Prostate gland (tissue), 2 donors: ENCODE data around the gene BEX4.
"Not testable (repeated sequence)": the region's sequence is repeated elsewhere in the genome, so short reads cannot be mapped to it uniquely, and the experiment has no call there.

Source experiments
- POLR2A ChIP-seq: fragments of 450-650 bp; IDR thresholded peaks from one replicate; pipeline ENCODE4 v1.6.1; 2016; ENCODE audit warnings: antibody characterized with exemption, mild to moderate bottlenecking
- POLR2AphosphoS5 ChIP-seq: sonication (generic); formaldehyde crosslinking; IDR thresholded peaks from one replicate; pipeline ENCODE4 v1.6.1; 2017; ENCODE audit warnings: antibody characterized with exemption
- TF ChIP-seq, protein P1 (sequence below), 4 experiments: fragments of 200-600 bp in 2 of 4; fragments of 450-650 bp in 2 of 4; sonication (generic) in 2 of 4; IDR thresholded peaks; 1 replicate in 3 of 4; 2 replicates in 1 of 4; pipeline ENCODE4 v1.5.1; 2016 to 2019; ENCODE audit warnings: antibody characterized with exemption in 4 of 4, mild to moderate bottlenecking in 2 of 4, moderate library complexity in 2 of 4

DNA sequence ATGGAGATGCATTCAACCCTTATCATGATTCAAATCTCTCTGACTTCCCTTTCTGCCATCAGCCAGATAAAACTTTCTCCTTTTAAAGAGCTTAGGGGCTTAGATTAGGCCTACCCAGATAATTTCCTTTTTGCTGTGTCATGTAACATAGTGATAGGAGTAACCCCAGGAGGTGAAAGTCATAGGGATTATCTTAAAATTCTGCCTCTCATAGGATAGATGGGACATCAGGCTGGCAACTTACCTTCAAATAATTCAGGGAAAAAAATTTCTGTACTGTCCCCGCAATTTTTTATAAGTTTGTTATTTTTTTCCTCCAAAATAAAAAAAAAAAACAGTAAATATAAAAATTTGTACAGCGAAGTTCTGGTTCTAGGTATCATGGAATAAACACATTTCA is 20.7 kb downstream of the BEX4 start:
- TF ChIP-seq, protein P1, sequence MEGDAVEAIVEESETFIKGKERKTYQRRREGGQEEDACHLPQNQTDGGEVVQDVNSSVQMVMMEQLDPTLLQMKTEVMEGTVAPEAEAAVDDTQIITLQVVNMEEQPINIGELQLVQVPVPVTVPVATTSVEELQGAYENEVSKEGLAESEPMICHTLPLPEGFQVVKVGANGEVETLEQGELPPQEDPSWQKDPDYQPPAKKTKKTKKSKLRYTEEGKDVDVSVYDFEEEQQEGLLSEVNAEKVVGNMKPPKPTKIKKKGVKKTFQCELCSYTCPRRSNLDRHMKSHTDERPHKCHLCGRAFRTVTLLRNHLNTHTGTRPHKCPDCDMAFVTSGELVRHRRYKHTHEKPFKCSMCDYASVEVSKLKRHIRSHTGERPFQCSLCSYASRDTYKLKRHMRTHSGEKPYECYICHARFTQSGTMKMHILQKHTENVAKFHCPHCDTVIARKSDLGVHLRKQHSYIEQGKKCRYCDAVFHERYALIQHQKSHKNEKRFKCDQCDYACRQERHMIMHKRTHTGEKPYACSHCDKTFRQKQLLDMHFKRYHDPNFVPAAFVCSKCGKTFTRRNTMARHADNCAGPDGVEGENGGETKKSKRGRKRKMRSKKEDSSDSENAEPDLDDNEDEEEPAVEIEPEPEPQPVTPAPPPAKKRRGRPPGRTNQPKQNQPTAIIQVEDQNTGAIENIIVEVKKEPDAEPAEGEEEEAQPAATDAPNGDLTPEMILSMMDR (IDR thresholded peaks at IDR 0.05), result not testable (repeated sequence)
- not testable (repeated sequence) for TF ChIP-seq POLR2AphosphoS5, POLR2A
